ENCODE measurements around the gene DRAXIN.

The DRAXIN gene

GRCh38 chr1:11768821-11769220 is 77.3 kb downstream of the DRAXIN start:
- no peak for DNase-seq (ENCODE audit: low read depth)
- TF ChIP-seq, protein P1, sequence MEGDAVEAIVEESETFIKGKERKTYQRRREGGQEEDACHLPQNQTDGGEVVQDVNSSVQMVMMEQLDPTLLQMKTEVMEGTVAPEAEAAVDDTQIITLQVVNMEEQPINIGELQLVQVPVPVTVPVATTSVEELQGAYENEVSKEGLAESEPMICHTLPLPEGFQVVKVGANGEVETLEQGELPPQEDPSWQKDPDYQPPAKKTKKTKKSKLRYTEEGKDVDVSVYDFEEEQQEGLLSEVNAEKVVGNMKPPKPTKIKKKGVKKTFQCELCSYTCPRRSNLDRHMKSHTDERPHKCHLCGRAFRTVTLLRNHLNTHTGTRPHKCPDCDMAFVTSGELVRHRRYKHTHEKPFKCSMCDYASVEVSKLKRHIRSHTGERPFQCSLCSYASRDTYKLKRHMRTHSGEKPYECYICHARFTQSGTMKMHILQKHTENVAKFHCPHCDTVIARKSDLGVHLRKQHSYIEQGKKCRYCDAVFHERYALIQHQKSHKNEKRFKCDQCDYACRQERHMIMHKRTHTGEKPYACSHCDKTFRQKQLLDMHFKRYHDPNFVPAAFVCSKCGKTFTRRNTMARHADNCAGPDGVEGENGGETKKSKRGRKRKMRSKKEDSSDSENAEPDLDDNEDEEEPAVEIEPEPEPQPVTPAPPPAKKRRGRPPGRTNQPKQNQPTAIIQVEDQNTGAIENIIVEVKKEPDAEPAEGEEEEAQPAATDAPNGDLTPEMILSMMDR (conservative IDR thresholded peaks at IDR 0.05; ENCODE audit: low read depth, low read length) = no peak
- no peak overlapping the region for H3K4me3 ChIP-seq (ENCODE audit: low read length)

- TF ChIP-seq, protein P1 (conservative IDR thresholded peaks at IDR 0.05; ENCODE audit: low read depth, low read length) = no peak
- no peak overlapping the region for H3K4me3 ChIP-seq (ENCODE audit: low read length)
- DNase-seq (ENCODE audit: low read depth) = no peak
These were observed 77.8 kb downstream of the DRAXIN start for GRCh38 chr1:11769274-11769673.

DNA sequence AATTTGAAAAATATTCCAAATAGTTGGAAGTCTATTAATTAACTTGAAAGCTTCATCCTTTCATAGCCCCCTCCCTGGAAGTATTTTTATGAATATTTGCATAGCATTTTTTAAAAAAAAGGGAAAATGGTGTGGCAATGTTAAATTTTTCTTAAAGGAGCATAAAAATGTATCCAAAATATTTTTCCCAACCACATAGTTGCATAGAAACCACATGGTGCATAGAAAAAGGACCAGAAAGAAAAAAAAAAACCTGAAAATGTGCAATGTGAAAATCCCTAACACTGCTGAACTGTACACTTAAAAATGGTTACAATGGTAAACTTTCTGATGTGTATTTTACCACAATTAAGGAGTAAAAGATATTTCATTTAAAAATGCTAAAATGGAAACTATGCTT is 78.5 kb downstream of the DRAXIN start:
- no peak overlapping the region for H3K4me3 ChIP-seq (ENCODE audit: low read length)
- TF ChIP-seq, protein P1 (conservative IDR thresholded peaks at IDR 0.05; ENCODE audit: low read depth, low read length) = no peak
- no peak for DNase-seq (ENCODE audit: low read depth)

GRCh38 chr1:11771481-11772043 is 80.1 kb downstream of the DRAXIN start:
- TF ChIP-seq, protein P1 (conservative IDR thresholded peaks at IDR 0.05; ENCODE audit: low read depth, low read length) = no peak
- no peak for DNase-seq (ENCODE audit: low read depth)
- H3K4me3 ChIP-seq (ENCODE audit: low read length) = no peak overlapping the region

- TF ChIP-seq, protein P1 (conservative IDR thresholded peaks at IDR 0.05; ENCODE audit: low read depth, low read length) = no peak
- H3K4me3 ChIP-seq (ENCODE audit: low read length) = no peak overlapping the region
- no peak for DNase-seq (ENCODE audit: low read depth)
These were observed 80.9 kb downstream of the DRAXIN start for GRCh38 chr1:11772458-11772857.

DNA sequence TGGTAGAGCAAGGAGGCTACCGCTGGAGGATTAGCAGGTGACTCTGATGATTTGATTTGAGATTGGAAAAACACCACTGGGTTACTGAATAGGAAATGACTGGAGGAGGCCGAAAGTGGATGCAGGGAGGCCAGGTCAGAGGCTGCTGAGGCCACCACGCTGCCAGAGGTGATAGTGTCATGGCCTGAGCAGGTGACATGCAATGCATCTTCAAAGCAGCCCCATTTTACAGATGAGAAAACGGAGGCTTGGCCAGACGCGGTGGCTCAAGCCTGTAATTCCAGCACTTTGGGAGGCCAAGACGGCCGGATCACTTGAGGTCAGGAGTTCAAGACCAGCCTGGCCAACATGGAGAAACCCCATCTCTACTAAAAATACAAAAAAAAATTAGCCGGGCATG is 83.2 kb downstream of the DRAXIN start:
- DNase-seq (ENCODE audit: low read depth) = no peak
- TF ChIP-seq, protein P1 (conservative IDR thresholded peaks at IDR 0.05; ENCODE audit: low read depth, low read length) = no peak
- no peak overlapping the region for H3K4me3 ChIP-seq (ENCODE audit: low read length)

Data from retinal pigment epithelial cell (primary cell).